HG03565 (cell line): ENCODE results near the gene EXOSC10.
"Not testable (repeated sequence)": the region's sequence is repeated elsewhere in the genome, so short reads cannot be mapped to it uniquely, and the experiment has no call there.

Experiments
- ATAC-seq: cut with Tn5 transposase; IDR thresholded peaks from one replicate; pipeline ENCODE4 v1.9.1; 2021; ENCODE audit warnings: mild to moderate bottlenecking, moderate library complexity; ENCODE audit not compliant: unreplicated experiment

EXOSC10 gene

GRCh38 chr1:11062965-11063401 lies 36.7 kb downstream of the EXOSC10 start:
- ATAC-seq, result peak; percentile 30

GRCh38 chr1:11061652-11062365 lies 37.9 kb downstream of the EXOSC10 start:
- ATAC-seq, result no peak

DNA sequence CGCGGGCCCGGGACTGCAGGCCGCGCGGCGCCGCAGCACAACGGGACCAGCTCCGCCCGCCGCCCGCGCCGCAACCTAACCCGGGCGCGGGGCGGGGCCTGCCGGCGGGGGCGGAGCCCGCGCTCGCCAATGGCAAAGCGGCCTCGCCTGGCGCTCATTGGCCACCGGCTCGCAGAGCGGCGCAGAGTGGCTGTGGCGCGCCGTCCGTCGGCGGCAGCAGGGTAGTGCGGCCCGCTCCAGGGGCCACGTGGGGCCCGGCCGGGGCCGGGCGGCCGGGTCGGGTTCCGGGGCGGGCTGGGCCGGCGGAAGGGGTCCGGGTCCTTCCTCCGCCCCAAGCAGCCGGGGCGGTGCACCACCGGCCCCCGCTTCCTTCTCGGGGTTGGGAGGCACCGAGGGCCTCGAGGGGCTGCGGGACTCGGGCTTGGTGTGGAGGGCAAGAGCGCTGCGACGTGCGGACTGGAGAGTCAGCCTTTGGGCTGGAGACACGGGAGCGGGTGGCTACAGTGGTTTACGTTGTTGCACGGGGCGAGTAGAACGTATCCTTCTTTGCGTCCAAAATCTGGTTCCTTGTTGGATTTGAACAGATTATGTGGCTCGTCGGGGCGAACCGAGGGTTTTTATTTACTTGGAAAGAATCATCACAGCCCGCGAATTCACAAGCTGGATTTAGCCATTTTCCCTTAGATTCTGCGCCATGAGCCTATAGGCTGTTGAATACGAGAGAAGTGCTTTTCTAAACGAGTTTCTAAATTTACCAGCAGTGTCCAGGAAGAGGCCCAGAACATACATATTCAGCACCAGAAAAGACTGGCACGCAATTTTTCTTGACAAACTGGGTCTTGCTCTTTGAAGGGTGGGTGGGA lies 39.5 kb downstream of the EXOSC10 start, which contains the start of gene SRM:
Gene SRM, minus strand, starts transcription at position 51 of the 863 bp plus-strand sequence. CDS start 75 bp downstream, outside the sequence.
- peak; percentile 86 for ATAC-seq

GRCh38 chr1:11059155-11059967 lies 40.3 kb downstream of the EXOSC10 start:
- ATAC-seq, result no peak

DNA sequence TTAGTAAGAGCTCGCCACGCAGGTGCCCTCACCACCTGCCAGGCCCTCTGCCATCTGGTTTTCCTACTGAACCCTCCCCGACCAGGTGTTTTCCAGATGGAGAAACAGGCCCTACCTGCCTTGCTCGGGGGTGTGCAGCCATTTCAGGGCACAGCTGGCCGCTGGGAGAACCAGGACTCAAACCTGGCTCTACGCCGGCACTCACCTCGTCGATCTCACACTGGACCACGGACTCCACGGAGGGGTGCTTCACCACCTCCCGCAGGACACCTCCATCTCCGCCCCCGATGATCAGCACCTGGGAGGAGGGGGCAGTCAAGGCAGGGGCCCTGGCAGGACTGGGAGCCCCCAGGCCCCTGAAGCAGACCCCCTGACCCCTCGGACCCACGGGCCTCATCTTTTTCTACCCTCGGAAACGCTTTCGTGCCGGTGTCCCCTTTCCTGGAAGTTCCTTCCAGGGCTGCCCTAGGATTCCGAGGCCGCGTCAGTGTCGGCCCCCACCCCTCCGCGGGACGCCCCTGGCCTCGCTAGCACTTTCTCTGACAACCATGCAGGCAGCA lies 41.0 kb downstream of the EXOSC10 start:
- no peak for ATAC-seq

DNA sequence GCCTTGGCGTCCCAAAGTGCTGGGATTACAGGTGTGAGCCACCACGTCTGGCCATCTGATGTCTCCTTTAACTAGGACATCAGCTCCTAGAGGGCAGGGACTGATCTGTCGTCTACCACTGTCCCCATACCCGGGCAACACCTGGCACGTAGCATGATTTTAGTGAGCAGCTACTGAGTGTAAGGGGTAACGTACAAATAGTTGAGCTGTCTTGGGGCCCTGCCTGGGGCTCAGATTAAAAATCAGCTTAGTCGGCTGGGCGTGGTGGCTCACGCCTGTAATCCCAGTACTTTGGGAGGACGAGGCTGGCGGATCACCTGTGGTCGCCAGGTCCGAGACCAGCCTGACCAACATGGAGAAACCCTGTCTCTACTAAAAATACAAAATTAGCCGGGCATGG lies 41.6 kb downstream of the EXOSC10 start:
- ATAC-seq, result no peak

DNA sequence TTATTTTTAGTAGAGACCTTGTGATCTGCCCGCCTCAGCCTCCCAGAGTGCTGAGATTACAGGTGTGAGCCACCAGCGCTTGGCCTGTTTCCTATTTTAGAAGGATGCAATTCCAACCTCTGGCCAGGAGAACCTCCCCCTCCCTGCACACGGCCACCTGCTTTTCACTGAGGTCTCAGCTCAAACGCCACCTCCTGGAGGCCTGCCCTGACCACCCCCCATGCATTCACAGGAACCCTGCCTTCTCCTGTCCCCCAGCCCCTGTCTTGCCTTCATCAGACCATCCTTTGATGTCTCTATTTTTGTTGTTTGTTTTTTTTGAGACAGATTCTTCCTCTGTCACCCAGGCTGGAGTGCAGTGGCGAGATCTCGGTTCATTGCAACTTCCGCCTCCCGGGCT lies 42.2 kb downstream of the EXOSC10 start:
- no peak for ATAC-seq

DNA sequence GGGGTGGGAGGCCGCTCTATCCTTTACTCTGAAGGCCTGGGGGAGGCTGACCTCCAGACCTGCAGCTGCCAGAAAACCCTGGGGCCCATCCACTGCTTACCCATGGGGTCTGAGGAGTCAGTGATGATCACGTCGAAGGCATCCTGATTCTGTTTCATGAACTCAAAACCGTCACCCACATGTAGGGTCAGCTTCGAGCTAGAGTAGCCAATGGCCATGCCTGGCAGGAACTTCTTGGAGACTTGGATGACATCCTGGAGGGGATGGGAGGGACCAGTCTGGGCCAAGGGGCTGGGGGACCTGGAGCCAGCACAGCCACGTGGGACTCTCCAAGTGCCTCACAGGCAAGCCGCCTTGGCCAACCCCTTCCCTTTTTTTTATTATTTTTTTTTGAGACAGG lies 43.2 kb downstream of the EXOSC10 start:
- ATAC-seq, result no peak

GRCh38 chr1:11055676-11056075 lies 44.0 kb downstream of the EXOSC10 start:
- no peak for ATAC-seq

DNA sequence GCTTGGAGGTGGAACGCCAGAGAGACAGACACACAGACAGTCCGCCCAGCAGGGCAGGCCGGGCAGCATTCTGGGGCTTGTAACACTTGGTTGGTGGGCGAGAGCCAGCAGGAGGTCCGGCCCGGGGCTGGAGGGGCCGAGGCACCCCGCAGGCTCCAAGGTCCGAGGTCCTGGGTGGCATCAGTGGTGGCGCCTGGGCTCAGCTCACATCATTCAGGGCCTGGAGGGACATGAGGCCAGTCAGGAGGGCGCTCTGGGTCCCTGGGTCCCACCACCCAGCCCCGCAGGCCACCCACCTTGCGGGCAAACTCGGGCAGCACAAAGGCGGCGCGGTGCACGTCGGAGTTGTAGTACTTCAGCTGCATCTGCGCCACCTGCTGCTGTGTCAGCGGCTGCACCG lies 45.0 kb downstream of the EXOSC10 start:
- no peak for ATAC-seq

DNA sequence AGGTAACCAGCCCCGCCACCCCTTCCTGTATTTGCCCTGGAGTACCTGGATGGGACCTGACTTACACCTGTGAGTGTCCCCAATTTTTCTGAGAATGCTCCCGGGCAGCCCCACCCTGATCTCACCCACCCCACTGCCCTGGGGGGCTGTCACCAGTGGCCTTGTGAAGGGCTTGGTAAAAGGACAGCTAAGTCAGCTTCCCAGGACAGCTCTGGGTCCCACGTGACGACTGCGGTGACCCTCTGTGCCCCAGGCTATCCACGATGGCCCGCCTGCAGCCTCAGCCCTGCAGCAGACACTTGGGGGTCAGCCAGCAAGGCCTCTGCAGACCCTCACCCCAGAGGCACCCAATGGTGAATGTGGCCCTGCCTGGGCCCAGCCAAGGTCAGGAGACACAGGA lies 45.5 kb downstream of the EXOSC10 start:
- ATAC-seq, result no peak

GRCh38 chr1:11053758-11054137 lies 45.9 kb downstream of the EXOSC10 start:
- ATAC-seq, result no peak

DNA sequence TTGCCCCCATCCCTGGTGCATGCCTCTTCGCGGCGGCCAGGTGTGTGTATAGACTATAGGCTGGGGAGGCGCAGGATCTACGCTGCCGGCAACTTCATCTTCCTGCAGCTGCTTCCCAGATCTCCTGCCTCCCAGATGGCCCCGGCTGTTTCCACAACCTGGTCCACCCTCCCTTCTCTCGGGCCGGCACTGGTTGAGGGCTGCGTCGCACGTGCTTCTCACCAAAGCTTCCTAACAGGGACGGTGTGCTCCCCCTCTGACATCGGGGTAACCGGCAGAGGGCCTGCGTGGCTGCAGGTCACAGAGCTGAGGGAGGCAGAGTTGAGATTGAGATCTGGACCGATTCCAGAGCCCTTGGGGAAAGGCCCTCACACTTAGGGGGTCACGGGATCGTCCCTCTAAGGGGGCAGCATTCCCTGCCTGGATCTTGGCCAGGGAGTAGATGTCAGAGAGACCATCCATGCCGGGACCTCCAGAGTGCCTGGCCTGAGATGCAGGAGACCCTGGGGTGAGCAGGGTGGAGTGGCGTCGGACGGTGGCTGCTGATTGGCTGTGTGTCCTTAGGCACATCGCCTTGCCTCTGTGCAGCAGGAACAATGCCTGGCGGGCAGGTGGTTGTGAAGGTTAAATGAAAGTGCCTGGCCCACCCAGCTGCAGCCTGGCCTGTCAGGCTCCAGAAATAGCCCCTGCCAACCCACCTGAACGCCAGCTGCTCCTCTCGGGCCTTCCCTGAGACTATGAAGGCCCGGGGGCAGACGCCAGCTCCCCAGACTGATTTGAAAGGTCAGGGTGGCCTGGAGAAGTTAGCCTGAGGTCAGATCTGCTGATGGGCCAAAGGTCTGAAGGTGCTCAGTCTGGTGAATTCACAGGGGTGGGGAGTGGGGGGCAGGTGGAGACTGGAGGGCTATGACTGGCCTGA lies 46.6 kb downstream of the EXOSC10 start:
- ATAC-seq, result no peak

DNA sequence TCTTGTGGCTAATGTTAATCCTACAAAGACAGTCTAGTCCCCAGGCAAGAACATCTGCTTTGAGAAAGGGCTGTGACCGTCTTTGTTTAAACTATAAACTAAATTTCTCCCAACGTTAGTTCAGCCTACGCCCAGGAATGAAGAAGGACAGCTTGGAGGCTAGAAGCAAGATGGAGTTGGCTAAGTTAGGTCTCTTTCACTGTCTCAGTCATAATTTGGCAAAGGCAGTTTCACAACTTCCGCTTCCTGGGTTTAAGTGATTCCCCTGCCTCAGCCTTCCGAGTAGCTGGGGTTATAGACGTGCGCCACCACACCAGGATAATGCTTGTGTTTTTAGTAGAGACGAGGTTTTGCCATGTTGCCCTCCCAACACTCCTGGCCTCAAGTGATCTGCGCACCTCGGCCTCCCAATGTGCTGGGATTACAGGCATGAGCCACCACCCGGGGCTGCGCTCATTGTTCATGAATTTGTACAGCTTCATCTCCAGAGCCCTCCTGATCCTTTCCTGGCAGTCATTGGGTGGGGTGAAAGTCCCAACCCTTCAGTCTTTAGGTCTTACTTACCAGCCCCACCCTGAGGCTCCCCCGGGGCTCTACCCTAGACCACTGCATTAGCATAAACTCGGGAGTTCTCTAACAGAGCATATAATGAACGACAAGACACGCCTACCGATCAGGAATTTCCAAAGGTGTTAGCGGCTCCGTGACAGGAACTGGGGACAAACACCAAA lies 47.7 kb downstream of the EXOSC10 start:
- no peak for ATAC-seq

DNA sequence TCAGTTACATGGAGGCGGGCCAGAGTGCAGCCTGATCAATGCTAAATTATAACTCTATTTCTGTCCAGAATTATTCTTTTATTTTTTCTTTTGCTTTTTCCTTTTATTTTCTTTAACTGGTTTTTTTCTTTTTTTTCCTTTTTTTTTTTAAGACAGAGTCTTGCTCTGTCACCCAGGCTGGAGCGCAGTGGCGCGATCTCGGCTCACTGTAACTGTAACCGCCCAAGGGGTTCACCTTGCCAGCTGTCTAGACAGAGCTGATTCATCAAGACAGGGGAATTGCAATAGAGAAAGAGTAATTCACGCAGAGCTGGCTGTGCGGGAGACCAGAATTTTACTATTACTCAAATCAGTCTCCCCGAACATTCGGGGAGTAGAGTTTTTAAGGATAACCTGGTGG lies 48.5 kb downstream of the EXOSC10 start:
- ATAC-seq, result not testable (repeated sequence)

DNA sequence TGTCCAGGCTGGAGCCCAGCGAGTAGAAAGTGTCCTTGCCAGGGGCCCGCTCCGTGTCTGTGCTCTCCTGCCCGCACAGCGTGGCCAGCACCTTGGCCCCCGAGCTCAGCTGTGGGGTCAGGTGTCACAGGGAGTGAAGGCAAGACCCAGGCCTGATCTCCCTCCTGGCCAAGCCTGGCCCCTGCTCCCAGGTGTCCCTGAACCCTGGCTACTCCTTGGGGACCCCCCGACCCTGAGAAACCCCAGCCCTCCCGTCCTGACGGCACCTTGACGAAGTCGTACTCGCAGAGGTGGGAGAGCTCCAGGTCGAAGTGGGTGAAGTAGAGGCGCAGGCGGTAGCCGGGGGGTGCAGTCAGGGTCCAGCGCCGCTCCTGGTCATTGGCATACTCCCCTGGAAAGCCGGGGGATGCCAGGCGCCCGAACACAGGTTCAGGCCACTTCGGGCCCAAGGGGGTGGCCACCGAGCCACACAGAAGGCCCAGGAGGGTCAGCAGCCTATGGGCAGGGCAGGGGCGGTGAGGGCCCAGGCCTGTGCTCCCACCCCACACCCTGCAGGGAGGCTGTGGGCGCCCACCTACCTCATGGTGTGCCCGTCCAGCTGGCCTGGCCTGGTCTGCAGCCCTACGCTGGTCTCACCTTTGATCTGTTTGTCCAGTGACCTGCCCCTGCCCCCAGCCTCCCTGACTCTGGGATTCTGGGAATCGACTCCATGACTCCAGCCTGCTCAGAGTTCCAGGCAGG lies 52.9 kb downstream of the EXOSC10 start, which contains the start of gene MASP2:
Gene MASP2, minus strand, starts transcription at position 615 of the 741 bp plus-strand sequence. Its CDS starts 32 bp downstream, at position 583.
- ATAC-seq, result no peak

DNA sequence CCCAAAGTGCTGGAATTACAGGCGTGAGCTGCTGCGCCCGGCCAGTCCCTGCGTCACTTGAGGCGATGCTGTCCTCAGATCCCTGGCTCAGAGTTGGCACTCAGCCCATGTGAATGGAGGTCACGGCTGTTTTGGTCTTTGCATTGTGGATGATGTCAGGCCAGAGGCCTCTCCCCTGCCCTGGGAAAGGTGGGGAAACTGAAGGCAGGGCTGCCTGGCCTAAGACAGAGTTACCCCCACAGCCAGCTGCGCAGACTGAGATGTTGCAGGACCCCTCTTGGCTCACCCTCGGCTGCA lies 53.5 kb downstream of the EXOSC10 start:
- ATAC-seq, result no peak

- no peak for ATAC-seq
Measured at GRCh38 chr1:11045428-11046269, 54.0 kb downstream of the EXOSC10 start.
